ENCODE data around the gene POLR3C.
"Not testable (repeated sequence)": the region's sequence is repeated elsewhere in the genome, so short reads cannot be mapped to it uniquely, and the experiment has no call there.

The POLR3C gene

DNA sequence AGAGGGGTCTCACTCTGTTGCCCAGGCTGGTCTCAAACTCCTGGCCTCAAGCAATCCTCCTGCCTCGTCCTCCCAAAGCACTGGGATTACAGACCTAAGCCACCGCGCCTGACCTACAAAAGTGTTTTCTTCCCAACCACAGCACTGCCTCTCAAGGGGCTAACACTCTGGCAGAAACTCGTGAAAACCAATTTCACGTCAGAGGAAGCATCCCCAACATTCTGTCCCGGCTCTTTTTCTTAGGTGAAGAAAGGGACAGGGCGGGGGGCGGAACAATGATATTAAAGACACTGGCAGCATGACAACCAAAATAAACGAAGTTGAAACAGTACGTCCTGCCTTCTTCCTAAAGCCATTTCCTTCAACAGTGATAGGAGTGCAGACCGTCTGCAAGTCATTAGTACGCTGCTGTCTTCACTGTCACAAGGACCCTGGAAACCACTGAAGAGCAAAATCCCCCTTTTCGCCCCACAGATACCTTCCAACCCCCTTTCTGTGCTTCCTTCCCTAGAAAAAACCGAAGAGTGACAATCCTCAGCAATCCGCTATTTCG is 1.1 kb upstream of the POLR3C start:
- not testable (repeated sequence) for DNase-seq (ENCODE audit: low spot score)

DNA sequence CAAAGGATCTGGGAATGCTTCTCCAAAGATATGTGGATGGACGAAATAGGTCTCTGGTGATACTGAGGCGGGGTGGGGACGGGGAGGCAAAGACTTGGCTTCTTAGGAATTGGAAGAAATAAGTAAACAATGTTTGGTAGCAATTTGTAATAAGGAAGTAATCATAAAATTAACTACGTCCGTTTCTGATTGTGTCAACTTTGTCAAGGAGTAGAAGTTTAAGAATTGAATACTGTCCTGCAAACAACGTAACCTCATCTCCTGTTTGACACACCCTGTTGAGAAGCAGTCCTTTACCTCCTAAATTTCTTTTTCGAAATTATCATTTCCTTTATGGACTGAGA is 471 bp downstream of the POLR3C start:
- DNase-seq (ENCODE audit: low spot score): no peak

DNA sequence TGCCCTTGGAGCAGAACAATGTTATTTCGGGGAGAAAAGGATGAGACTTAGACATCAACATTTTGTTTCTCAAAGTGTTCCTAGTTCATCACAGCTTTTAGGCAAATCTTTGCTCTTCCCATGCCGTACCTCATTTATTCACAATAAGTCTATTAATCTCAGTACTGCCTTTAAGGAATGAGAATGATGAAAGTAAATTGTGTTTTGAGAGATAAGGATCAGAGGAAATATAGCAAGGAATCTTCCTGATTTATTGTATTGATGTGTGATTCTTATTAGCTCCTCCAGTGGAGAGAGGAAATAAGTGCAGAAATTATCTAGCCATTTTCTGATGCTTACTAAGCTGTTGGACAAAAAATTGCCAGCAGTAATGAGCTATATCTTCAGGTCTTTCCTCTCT is 2.0 kb downstream of the POLR3C start:
- DNase-seq (ENCODE audit: low spot score): no peak

DNA sequence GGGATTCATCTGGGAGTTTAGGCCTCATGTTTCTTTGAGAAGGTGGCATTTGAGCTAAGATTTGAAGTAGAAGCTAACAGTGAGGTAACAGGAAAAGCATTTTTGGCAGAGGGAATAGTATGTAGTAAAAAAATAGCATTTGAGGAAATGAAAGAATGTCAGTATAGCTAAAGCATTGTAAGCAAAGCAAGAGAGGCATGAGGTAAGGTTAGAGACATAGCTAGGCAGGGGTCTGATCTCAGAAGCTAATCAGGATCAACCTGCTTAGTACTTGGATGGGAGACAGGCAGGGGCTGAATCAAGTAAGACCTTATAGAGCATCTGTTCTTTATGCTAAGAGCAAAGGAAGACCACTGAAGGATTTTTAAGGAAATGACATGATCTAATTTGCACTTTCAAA is 4.0 kb downstream of the POLR3C start:
- no peak for DNase-seq (ENCODE audit: low spot score)

DNA sequence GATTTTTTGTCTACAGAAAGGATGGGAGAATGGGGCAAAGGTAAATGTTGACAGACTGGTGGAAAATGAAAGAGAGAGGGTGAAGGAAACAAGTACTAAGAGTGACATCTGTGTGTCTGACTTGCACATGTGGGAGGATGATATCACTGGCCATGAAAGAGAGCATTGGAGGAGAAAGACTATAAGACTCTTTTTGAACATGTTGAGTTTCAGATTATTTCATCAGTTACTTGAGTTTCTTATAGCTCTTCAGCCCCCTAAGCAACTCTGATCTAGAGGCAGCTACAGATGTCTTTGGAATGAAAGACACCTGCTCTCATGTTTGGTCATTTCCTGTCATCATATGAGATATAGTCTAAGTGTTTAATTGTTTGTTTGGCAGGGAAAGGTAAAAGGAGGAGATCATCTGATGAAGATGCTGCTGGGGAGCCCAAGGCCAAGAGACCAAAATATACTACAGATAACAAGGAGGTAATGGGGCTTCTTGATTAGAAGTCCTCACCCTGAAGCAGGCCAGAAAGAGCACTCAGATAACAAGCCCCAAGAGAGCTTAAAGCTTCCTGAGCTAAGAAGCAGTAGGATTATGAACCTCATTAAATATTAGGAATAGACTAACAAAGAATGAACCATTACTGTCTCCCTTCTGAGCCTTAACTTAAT is 4.5 kb downstream of the POLR3C start:
- no peak for DNase-seq (ENCODE audit: low spot score)

DNA sequence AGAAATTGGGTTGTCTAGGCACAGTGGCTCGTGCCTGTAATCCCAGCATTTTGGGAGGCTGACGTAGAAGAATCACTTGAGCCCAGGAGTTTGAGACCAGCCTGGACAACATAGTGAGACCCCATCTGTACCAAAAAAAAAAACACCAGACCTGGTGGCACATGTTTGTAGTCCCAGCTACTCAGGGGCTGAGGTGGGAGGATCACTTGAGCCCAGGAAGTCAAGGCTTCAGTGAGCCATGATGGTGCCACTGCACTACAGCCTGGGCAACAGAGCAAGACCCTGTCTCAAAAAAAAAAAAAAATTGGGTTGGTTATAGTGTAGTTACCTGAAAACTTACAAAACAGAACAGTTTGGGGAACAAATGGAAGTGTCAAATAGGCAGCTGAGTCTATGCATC is 6.8 kb downstream of the POLR3C start:
- not testable (repeated sequence) for DNase-seq (ENCODE audit: low spot score)

DNA sequence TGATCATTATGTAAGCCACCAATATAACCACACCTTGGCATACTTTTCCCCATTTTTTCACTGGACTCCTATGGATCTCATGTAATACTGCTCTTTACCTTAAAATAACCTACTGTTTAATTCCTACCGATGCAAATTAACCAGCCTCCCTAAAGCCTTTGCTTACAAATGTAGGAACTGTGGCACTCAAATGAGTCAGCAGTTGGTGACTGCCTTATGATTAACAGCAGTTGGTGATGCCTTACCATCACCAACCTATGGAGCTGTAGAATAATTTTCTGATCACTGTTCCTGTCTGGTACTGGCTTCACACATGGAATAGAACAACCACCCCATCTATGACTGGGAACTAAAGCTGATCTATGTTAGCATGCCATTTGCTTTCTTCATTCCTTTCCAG is 13.7 kb downstream of the POLR3C start:
- no peak for DNase-seq (ENCODE audit: low spot score)

DNA sequence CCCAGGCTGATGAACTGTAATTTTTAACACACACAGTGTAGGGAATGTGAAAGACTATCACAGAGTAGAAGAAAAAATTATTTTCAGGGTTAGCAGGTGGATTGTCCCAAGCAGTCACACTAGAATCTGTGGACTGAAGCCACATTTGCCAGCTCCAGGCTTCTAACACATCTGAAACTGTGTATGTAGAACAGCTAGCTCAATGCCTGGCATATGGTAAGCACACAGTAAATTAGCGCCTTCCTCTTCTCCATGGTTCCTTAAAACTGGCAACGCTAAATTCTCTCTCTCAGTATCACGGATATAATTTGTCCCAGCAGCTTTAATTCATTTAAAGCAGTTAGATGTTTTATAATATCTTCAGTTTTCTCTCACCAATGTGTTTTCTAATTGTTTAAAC is 19.0 kb downstream of the POLR3C start:
- no peak for DNase-seq (ENCODE audit: low spot score)

DNA sequence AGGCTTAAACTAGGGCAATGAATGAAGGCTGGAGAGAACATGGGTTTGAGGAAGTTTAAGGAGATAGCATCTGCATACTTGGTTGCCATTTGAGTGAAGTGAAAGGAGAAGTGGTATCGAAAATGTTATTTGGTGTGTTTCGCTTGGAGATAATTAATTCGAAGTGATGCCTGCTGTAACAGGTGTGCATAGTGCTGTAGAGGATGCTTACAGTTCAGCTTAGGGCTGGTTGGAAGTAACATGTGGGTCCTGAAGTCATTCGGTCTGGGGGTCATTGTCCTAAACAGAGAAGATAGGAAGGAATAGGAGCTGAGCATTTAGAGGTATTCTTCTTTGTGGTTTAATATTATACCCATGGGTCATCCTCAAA is 21.1 kb downstream of the POLR3C start:
- peak; percentile 88 for DNase-seq (ENCODE audit: low spot score)

DNA sequence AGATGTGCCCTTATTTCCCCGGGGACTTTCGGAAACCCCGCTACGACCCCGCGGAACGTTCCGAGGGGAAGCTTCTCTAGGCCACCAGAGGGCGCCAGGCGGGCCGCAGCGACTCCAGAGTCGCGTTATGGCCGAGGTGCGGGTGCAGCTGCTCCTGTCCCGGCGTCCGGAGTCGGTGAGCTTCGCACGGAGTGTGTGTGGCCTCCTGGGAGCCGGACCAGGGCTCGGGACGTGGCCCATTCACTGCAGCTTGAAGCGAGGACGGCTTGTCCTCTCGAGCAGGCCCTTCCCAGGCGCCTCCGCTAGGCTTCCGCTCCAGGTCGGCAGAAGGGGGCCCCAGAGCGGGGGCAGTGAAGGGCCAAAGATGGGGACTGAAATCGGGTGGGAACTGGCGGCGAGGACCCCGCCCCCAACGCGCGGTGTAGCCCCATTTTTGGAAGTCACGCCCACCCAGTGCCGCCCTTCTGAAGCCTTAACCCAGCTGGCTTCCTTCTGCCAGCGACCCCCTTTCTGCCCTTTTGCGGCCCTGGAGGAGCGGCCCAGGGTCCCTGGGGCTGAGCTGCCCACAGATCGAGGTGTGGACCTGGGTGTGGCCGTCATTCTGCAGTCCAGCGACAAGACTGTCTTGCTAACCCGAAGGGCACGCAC is 21.6 kb downstream of the POLR3C start, which contains the start of gene NUDT17:
NUDT17 (plus strand) TSS at position 117 of the 648 bp plus-strand sequence; CDS start at position 128, 11 bp downstream.
- DNase-seq (ENCODE audit: low spot score): peak; percentile 88

DNA sequence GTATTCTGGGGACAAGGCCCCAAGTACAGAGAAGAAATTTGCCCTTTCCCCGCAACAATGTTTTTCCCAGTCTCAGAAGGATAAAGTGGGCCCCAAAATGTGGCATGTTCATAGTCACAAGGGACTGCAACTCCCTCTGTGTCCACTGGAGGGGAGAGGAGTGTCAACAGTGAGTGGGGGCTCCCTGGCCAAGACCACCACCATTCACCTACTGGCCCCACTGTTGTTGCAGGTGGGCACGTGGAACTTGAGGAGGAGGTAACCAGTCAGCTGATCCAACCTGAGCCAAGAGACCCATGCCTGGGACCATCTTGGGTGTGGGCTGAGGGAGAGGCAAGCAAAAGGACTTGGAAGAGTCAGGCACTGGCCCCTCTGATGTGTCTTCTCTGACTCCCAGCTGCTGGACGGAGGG is 22.2 kb downstream of the POLR3C start:
- peak; percentile 49 for DNase-seq (ENCODE audit: low spot score)

DNA sequence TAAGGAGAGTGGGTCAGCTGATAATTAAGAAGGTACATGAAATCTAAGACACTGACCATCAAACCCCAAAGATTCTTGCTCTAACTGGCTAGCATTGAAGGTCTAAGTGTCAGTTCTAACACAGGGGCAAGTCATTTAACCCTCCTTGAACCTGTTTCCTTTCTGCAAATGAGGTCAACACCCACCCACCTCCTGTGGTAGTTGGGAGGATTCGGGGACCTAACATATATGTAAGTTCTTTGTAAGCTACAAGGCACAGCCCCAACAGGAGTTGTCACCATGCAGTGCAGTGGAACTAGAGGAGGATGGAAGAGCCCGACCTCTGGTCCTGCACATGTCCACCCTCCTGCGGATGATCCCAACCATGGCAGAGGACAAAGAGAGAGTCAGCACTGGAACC is 23.8 kb downstream of the POLR3C start:
- DNase-seq (ENCODE audit: low spot score): no peak

DNA sequence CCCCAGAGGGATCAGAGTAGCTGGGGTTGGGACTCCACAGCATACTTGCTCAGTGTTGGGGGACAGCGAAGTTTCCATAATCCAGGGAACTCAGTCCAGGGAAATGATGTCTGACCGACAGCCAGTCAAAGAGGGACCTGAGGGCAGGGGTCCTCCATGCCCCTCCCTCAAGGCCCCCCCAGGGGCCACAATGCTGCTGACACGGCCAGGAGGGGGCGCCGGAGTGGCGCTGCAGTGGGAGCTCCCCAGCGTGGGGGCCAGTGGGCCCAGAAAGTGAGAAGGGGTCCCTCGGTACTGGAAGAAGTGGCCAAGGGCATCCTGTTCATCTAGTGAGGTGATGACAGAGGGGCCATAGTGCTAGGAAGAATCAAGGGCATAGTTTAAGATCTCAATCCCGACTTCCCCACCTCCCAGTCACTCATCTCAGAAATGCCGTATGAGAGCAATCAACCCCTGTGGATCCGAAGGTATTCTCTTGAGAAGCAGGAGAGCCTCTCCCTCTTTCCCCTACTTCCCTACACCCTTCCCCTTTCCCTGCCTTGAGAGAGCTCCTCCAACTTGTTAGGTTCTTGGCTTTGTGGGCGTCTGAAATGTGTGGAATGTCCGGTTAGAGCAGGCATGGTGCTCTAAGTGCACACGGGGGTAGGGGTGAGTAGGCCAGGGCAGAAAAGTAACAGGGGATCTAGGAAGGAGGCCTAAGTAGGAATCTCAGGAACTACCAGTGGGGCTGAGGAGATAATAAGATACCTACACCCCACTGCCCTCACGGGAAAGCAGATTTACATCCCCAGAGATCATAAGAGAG is 25.6 kb downstream of the POLR3C start:
- DNase-seq (ENCODE audit: low spot score): no peak

DNA sequence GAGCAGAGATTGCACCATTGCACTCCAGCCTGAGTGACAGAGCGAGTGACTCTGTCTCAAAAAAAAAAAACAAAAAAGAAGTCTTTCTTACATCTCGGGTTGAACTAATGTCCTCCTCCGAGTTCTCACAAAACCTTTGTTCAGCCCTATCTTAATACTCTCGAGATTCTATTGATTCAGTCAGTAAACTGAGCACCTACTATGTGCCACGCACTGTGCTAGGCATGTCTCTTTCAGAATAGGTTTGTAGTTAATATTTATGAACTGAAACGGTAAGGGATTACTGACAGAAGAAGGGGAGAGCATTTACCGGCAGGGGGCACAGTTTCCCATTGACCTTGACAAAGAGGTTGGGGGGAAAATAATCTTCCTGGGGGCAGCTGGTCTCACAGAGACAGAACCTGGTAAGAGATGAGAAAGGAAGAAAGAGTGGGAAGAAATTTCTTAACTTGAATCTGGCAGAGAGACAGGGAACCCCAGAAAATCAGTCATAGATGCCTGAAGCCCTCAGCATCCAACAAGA is 31.5 kb downstream of the POLR3C start:
- DNase-seq (ENCODE audit: low spot score): no peak

DNA sequence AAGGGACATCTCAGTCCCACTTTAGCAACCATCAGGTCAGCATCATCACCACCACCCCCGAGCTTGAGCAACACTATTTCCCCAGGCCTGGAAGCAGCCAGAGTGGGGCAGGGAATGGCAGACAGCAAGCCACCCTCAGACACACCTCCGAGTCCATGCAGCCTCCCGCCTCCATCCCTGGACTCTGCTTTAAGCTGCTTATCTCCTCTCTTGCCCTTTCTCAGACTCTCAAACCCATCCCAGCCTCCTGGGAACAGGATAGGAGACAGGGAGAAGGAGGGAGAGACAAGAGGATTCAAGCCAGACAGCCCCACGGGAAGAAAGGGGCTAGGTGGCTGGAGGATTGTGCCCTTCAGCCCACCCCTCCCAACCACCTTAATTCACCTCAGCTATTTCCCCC is 33.2 kb downstream of the POLR3C start:
- DNase-seq (ENCODE audit: low spot score): no peak

DNA sequence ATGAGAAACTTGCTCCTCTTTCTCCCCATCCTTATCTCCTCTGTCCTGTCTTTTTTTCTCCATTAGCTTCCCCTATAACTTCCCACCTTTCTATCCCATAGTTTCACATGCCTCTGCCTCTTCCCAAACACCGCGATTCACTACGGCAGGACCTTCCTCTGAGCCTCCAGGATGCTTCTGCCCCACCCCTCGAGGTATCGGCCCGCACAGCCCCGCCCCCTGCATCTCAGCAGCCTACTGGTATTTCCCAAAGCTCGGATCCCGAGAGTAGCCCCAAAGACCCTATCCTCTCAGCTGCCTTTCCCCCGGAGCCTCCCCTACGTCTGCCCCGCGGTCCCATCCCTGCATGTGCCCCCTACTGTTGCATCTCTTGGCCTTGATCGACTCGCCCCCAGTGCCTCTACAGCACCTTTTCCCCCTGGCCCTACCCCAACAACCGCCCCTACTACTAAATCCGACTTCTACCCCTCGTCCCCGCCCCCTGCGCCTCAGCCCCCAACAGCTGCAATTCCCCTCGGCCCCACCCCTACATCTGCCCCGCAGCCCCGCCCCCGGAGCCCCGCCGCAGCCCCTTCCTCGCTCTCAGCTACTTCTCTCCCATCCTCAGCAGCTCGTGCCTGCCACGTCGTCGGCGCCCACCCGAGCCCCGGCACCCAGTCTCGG is 34.4 kb downstream of the POLR3C start:
- DNase-seq (ENCODE audit: low spot score): peak; percentile 86

DNA sequence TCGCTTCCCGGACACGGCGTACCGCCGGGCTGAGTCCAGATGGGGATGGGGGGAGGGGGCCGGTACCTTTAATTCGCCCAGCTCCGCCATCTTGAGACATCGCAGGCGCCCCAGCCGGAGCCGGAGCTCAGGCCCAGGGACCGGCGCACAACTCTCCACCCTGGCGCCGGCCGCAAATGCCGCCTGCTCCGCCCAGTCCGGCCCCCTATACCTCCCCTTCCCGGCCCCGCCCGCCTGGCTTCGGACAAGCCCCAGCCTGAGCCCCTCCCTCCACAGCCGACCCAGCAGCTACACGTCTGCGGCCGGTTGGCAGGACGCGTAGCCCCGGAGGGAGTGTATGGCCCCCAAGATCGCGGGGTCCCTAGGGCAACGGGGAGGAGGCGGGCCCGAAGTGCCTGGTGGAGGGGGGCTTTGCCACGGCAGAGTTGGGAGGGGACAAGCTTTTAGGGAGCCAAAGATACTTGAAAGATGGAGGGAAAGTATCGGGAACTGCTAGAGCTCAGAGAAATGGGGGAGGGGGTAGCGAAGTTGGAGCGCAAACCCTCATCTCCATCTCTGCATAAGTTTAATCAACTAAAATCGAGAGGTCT is 35.0 kb downstream of the POLR3C start, which contains the start of gene PIAS3:
PIAS3 (minus strand) TSS at position 181 of the 590 bp plus-strand sequence; CDS start at position 90, 91 bp downstream.
- DNase-seq (ENCODE audit: low spot score): peak; percentile 96

DNA sequence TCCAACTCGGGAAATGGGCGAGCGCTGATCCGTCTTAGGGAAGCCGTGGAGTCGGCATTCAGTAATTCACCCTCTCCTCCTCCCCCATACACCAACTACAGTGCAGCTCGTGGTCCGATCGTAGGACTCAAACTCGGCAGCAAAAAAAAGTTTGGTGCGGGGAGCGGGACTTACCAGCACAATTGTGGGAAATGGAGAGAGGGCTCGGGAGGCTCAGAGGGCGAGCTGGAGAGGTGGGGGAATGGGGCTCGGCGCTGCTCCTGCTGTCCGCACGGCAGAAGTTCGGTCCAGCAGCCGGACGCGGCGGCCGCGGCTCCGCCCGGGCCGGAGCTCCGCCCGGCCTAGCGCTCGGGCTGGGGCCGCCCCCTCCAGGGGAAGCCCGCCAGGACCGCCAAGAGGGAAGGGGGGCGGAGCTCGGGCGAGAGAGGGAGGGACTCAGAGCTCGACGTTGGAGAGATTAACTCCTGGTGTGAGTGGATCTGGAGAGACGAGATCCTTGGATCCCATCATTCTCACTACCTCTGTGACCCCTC is 35.6 kb downstream of the POLR3C start:
- peak; percentile 89 for DNase-seq (ENCODE audit: low spot score)

DNA sequence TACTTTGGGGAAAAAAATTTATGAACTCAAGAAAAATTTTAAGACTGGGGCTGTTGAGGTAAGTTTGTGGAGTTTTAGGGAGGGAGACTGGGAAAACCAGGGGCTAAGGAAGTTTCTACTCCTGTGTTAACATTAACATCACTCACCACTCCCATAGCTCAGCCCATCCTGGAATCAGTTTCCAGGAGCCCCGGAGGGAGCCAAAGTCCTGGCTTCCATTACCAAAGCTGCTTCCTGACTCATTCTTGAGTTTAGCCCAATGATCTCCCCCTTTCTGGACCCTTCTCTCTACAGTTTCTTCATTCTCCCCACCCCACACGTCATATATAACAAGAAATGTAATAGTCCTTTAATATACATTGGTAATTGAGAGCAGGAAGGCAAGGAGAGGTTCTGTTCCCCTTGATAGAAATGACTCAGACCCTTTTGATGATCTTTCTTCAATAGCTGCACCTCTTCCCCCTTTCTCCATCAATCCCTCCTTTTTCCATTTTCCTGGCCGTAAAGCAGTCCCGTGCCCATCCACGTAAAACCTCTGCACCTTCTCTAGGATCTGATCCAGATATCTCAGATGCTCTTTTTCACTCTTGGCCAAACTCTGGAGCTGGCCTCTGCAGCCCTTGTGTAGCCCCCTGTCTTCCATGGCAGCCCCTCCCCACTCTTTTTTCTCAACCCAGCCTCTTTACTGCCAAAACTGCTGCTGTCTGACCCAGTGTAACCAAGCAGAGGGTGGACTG is 39.5 kb downstream of the POLR3C start:
- DNase-seq (ENCODE audit: low spot score): no peak

DNA sequence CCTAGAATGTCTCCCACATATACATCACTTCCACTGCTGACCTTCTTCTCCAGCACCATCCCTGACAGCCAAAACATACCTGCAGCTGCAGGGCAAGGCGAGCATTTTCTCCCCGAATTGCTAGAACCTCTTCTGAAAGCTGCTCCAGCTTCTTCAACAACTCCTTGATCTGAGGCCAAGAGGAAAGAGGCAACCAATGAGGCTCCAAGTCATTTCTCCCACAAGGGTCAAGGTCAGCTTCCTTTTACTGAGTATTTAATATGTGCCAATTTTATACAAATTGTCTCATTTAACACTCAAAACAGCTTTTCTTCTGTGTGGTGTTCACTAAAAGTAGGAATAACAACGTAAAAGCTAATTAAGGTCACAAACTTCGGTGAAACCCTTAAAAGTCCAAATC is 44.2 kb downstream of the POLR3C start:
- no peak for DNase-seq (ENCODE audit: low spot score)
